ENCODE results near the gene PHLDA1.
A peak's percentile ranks its signal among the peaks of the same experiment; 100 is the strongest.
"Not testable (repeated sequence)": the region's sequence is repeated elsewhere in the genome, so short reads cannot be mapped to it uniquely, and the experiment has no call there.

The PHLDA1 gene

GRCh38 chr12:76018111-76018510 lies 13.5 kb downstream of the PHLDA1 start:
- no peak for DNase-seq

- DNase-seq, result no peak
Observed at GRCh38 chr12:76014007-76014406, 17.6 kb downstream of the PHLDA1 start.

DNA sequence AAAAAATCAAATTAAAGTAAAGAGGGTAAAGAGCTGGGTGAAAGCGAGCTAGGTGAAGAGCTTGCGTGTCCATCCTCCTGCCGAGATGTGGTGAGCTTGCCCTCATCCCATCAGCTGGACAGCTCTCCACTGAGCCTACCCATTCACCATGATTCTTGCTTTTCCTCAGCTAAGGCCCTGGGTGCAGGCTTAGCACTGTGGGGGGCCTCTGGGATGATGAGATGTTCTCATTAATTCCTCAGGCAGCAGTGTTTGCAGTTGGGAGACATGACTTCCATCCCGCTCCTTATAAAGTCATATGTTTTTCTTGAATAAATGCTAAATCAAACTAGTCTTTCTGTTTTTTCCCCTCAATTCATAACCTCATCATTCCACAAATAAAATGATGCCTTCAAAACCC lies 18.0 kb downstream of the PHLDA1 start:
- DNase-seq, result no peak

DNA sequence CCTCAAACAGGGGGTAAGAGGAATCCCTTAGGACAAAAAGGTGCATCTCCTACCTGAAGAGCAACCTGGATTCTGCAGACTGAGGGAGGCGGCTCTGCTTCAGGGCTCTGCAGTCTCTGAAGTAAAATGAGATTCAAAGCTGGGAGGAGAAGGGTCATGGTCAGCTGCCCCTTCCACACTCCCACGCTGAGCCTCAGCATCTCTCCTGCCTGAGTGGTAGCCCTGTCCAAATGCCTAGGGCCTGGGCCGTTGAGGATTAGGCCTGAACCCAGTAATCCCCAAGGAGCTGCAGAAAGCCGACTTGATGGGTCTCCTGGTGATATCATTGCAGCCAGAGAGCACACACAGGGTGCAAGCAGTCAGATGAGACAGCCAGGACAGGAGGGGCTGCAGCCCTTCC lies 18.9 kb downstream of the PHLDA1 start:
- DNase-seq, result no peak

- no peak for DNase-seq
Observed at GRCh38 chr12:76010732-76011458, 20.7 kb downstream of the PHLDA1 start.

DNA sequence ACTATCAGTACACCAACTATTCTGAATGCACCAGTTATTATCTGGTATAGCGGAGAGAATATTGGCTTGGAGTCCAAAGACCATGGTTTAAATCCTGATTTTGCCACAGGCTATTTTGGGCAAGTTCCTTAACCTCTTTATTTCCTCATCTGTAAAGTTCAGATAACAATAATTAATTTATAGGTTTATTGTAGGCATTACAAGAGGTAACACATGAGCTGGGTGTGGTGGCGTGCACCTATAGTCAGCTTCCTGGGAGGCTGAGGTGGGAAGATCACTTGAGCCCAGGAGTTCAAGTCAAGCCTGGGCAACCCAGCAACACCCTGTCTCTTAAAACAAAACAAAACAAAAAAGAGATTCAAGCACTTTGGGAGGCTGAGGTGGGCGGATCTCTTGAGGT lies 23.1 kb downstream of the PHLDA1 start:
- no peak for DNase-seq

DNA sequence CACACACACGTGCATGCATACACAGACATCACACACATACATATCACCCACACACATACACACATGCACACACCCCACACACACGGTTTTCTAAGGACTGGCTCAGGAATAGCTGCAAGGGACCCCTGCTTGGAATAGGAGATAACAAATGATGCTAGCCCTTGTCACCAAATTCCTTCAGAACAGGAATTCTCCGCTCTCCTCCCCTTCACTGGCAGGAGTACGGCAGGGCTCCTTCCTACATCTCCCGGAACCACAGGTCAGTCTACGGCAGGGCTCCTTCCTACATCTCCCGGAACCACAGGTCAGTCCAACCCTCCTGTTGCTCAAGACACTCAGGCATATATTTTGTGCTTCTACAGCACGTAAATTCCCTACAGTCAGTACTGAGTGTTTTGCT lies 23.9 kb downstream of the PHLDA1 start:
- DNase-seq, result no peak

GRCh38 chr12:76006028-76006925 lies 25.3 kb downstream of the PHLDA1 start:
- no peak for DNase-seq

- no peak for DNase-seq
Observed at GRCh38 chr12:76003355-76003638, 28.3 kb downstream of the PHLDA1 start.

DNA sequence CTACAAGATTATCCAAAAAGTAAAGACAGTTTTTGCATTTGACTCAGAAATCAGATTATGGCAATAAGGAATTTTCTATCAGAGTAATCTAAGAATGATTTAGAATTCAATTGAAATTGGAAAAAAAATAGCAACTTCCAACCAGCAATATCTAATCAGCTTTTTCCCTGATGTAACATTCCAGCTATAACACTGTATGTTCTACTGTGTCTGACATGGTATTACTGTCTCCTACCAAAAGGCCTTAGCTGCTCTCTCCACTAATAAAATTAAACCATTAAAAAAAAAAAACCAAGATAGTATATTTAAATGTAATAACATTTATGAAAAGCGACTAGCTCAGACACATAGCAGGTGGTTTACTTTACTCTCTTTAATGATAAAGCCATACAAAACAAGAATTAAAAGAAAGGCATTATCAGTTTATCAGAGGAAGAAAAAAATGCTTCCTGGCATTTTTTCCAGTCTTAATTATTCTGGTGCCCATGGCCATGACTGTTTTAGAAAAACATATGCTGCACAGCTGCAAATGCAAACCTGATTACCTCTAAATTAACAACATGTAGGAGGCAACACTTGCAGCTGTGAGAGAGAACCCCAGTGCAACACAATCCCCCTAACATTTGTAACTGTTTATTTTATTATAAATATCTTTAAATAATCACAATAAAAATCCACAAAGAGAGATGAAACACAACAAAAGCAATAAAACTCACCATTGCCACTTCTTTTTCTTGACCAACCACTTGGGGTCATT lies 28.8 kb downstream of the PHLDA1 start:
- DNase-seq, result no peak

- no peak for DNase-seq
Observed at GRCh38 chr12:75998292-75999063, 33.1 kb downstream of the PHLDA1 start.

DNA sequence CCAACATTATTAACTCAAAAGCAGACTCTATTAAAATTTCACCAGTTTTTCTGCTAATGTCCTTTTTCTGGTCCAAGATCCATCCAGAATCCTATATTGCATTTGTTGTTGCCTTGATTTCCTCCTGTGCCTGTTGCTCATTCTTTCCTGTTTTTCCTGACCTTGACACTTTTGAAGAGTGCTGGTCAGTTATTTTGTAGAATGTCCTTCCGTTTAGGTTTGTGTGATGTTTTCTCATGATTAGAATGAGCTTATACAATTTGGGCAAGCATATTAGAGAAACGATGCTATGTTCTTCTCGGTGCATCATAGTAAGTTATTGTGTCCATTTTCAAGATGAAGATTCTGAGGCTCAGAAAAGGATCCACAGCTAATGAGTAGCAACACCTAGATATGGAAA lies 33.9 kb downstream of the PHLDA1 start:
- DNase-seq, result no peak

DNA sequence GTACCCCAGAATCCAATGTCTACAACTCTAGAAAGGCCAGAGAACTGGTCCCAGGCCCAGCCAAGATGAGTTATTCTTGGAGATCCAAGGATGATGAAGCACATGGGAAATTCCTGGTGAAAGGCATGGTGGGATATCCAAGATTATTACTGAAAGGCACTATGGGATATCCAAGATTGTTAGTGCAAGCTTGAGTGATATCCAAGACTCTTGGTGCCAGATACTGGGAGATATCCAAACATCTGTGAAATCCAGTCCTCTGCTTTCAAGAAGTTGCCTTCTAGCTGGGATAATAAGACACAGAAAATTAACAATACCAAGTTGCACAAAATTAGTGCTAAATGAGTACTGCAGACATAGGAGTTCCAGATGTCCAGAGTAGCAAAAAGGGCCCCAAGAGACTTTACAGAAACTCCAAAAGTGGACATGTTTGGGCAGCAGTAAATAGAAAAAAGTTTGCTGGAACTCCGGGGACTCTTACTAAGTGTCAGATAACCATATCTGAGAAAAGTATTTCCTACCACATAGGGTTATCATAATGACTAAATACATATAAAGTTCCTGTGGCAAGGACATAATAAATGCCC lies 34.6 kb downstream of the PHLDA1 start:
- no peak for DNase-seq

DNA sequence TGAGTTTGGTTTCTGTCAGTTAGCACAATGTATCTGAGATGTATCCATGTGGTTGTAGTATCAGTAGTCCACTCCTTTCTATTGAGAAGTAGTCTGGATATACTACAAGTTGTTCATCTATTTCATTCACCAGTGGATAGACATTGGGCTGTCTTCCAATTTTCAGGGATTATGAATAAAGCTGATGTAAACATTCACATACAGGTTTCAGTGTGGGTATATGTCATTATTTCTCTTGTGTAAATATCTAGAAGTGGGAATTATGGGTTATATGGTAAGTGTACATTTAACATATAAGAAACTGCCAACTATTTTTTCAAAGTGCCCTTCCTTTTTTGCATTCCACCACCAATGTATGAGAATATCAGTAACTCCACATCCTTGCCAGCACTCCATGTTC lies 35.9 kb downstream of the PHLDA1 start:
- DNase-seq, result no peak

GRCh38 chr12:75994069-75994740 lies 37.4 kb downstream of the PHLDA1 start:
- peak; percentile 51 for DNase-seq

DNA sequence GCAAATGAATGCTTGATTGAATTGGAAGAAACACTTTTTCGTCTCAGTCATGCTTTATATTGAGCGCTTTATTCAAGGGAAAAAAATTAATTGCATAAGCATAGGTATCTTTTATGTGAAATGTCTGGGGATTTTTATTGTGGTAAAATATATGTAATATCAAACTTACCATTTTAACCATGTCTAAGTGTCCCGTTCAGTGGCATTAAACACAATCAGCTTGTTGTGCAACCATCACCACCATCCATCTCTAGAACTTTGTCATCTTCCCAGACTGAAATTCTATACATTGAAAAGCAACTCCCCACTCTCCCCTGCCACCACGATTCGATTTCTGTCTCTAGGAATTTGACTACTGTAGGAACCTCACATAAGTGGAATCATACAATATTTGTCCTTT lies 39.8 kb downstream of the PHLDA1 start:
- no peak for DNase-seq

DNA sequence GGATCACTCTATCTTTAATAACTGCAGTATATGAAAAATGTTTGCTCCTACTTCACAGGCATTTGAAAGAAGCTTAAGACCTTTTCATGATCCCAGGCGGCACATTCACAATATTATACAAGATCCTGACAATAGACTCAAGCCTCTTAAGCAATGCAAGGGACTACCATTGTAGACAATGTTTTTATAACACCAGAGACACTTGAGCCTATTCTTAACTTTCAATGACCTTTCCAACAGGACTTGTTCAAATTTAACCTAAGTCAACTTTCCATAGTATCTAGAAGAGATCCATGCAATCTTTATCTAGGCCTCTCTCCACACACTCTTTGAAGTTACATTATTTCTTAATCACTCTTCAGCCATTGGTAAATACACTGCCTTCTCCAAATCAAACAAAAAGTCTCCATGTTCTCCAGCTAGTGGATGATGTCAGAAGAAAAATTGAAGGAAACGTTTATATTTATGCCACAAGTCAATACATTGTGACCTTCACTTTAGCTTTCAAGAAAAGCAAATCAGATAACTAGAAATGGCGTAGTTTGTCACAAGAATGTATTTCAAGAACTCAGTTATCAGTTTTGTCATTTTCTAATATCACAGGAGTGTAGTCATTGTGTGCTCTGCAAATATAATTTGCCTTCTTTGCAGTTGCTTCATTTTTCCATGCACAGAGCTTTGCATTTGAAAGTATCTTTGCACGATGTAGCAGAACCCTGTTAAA lies 41.2 kb downstream of the PHLDA1 start:
- DNase-seq, result no peak

GRCh38 chr12:75987709-75988108 lies 43.9 kb downstream of the PHLDA1 start:
- not testable (repeated sequence) for DNase-seq

DNA sequence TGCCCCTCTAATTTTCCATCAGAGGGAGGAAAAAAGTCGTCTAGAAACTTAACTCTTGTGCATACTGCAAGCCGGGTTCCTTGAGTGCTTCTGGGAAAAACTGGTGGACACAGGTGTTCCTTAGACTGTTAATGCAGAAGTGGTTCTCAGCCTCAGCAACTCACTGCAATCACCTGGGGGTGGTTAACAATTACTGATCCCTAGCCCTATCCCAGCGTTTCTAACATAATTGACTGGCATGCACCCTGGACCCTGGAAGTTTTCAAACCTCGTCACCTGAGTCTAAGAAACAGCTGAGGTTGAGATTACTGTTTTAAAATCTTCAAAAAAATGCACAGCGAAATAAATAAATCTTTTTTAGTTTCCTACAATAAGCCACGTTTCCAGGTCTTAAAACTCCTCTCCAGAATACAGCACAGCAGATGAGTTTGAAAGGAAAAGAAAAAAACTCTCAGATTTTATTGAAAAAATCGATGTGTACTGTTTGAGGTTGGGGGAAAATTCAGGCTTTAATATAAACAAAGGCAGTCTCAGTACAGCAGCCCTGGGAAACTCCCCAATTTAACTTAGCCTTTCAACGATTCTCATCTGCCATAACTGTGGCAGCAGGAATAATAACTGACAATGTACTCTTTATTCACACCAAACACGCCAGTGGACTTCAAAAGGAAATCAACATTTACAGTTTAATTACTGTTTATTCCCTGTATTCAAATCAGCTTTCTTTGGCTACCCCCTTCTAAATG lies 45.4 kb downstream of the PHLDA1 start:
- no peak for DNase-seq

DNA sequence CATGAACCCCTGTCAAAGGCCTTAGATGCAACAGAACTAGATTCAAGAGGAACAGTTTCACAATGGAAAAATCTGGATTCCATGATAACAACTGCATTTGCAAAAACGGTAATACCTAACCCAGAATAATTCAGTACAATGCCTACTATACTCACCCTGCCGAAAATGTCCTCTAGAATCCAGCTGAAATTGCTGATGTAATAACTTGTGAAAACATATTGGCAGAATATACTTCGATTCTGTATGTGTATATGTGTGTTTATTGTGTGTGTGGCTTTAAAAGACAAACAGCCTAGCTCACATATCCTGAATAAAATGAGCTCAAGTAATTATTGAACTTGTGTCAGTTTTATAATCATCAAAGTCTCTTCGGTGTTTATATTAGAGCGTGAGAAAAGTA lies 46.0 kb downstream of the PHLDA1 start:
- no peak for DNase-seq
